Activated T-cell treated with anti-CD3 and anti-CD28 coated beads for 24 hours (primary cell): Measurements from ENCODE around the gene CHST15.

Source experiments
- DNase-seq: peaks from one replicate; pipeline ENCODE4 v3.0.0-alpha.2; 2020; ENCODE audit warnings: low read depth

The CHST15 gene, protein sequence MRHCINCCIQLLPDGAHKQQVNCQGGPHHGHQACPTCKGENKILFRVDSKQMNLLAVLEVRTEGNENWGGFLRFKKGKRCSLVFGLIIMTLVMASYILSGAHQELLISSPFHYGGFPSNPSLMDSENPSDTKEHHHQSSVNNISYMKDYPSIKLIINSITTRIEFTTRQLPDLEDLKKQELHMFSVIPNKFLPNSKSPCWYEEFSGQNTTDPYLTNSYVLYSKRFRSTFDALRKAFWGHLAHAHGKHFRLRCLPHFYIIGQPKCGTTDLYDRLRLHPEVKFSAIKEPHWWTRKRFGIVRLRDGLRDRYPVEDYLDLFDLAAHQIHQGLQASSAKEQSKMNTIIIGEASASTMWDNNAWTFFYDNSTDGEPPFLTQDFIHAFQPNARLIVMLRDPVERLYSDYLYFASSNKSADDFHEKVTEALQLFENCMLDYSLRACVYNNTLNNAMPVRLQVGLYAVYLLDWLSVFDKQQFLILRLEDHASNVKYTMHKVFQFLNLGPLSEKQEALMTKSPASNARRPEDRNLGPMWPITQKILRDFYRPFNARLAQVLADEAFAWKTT

DNA sequence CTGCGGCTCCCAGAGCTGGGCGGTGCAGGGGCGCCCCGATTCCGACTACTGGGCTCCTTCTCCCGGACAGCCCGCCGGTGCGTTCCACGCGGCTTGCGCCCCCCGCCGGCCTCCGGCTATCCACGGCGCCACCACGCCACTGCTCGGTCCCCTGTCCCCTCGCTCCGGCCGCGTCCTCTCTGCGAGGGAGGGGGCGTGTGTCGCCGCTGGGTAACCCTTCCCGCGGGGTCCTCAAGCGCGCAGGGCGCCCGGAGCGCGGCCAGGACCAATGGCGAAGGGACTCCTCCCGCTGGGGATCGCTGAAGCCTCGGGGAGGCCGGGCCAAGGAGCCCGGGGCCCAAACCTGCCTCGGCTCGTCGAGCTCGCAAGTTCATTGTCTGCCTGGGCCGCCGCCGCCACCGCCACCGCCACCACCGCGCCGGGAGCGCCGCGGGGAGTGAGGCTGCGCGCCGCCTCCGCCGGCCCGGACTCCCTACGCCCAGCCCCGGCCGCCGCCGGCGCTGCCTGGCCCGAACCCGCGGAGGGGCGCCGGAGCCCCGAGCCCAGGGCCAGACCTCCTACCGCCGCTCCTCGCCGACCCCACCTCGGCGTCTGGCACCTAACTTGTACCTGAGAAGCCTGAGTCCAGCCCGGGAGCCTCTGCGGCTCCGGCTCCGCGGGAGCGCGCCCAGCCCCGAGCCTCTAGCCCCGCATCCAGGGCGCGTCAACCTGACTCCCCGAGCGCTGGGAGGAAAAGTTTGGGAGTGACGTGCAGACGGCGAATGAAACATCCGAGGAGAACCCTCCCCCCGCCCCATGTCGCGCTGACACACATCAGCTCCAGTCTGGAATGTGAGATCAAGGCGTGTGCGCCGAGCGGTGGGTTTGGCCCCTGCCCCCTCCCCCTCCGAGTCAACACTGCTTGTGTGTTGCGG, at the start of gene CHST15:
Gene CHST15, minus strand, starts transcription at position 739 of the 914 bp plus-strand sequence. CDS start 47,386 bp downstream, outside the sequence.
- no peak for DNase-seq

DNA sequence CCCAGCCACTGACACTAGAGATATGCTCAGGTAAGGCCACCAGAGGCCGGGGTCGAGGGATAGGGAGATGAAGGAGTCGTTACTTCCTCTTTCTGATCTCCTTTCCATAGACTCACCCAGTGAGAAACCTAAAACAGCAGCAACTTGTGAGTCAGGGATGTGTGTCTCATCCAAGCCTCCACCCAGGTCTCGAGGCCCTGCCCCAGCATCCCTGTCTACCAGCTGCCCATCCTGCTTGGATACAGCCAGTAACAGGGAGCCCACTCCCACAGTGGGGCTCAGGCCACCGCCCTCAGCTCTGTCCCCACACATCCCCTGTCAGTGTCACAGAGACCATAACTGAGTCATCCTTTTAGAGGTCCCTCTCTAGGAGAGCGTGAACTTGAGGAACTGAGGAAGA, 49.6 kb upstream of the CHST15 start:
- DNase-seq, result no peak

DNA sequence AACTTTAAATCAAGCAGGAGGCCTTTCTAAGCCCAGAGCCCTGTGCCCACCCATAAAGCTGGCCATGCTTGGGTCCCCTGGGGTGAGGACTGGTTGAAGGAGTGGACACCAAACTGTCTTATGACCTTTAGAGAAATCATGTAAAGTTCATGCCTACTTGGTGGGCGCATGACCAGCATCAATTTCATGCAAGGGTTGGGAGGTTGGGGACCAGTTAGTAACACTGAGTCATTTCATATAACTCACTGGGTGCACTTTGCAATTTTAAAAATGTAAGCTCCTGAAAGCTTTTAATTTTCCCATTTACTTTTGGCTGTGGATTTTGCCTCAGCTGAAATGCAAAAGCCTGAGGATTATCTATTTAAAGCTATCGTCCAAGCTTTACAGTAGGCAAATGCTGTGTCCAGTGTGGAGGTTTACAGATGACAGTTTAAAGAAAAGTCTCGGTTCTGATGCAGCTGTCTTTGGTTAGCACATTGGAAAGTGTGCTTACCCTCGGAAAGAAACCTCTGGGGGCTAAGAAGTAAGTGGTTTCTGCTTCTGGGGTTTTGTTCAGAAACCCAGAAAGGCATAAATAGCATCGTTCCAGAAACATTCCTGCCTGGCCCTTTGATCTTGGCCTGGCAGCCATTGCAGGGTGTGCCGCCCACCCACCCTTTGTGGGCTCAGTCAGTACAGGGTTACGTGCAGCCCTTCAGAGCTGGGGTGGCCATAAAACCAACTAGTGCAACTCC, 48.8 kb upstream of the CHST15 start:
- no peak for DNase-seq

DNA sequence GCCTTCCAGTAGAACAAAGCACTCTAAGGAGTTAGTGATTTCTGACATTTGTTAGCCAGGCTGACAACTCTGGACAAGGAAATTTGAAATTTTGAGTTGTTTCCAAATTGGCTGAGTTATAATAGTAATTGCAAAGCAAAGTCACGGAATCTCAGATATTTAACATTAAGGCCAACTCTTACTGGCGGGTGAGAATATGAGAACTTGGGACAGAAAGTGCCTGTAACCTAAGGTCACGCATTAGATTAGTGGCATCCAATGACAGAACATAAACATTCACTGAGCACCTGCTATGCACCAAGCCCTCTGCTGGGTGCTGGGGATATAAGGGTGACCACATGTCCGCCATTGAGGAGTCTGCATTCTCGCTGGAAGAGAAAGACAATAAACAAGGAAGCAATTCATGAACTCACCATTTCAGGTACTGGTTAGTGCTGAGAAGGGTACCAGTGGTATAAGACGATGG, 45.5 kb upstream of the CHST15 start:
- DNase-seq, result no peak

DNA sequence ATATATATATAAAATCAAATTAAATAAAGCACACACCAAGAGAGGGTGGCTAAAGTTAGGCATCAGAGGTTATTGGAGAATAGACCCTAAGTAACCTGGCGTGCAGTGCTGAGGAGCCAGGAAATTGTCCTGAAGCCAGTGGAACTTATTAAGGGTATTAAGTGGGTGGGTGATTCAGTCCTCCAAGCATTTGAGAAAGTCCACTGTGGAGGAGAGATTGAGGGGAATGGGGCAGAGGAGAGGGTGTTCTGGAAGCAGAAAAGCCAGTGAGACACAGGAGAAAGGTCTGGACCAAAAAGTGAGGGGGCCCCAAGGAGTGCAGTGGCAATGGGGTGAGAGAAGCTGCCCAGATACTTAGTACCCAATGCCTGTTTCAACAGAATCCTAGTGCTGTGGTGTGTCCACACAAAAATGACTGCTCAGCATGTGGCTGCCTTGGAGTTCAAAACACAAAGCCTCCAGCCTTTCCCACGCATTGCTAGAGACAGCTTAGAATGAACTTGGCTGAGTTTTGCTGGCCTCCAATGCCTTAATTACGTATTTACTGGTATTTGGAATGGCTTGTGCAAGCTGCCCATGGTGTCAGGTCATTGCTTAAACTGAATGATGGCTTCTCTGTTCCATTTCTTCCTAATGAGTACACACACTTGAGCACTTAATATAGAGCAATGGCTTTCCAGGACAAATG, 44.9 kb upstream of the CHST15 start:
- DNase-seq, result no peak

DNA sequence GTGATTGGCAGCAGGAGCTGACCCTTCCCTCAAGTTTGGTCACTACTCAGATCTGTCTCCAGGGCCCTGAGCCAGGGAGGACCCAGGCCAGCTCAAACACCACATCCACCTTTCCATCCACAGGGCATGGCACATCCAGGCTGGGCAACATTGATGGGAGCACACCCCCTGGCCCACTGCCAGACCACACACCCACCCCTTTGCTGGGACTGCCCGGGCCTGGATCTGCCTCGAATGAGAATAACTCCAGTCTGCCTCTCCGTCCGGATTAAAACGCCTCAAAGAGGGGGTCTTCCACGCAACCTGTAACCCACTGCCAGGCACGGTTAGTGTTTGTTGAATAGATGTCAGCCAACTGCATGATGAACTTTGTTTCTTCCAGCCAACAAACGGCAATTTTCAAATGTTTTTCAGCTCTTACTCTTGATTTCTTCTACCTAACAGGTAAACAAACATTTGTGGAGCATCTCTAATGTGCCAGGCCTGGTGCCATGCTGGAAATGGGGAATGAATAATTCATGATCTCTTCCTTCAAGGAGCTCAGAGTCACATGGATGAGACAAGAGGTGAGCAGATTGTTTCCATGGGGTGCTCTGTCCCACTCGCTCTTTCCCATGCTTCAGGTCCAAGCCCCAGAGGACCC, 41.0 kb upstream of the CHST15 start:
- no peak for DNase-seq

DNA sequence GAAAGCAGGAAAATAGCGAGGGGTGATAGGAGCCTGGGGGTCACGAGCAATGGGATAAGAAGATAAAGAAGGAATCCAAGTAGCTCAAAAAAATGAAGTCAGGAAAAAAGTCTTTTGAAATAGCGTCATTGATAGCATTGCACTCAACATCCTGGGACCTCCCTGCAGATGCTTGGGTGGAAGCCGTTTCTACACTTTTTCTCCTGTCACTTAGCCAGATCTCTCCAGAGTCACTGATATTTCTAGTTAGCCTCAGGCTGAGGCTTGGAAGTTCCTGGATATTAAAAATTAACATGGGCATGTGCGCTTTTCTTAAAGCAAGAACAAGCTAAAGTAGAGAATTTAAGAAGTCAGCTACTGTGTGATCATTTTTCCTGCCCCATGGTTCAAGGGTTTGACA, 39.5 kb upstream of the CHST15 start:
- DNase-seq, result no peak

DNA sequence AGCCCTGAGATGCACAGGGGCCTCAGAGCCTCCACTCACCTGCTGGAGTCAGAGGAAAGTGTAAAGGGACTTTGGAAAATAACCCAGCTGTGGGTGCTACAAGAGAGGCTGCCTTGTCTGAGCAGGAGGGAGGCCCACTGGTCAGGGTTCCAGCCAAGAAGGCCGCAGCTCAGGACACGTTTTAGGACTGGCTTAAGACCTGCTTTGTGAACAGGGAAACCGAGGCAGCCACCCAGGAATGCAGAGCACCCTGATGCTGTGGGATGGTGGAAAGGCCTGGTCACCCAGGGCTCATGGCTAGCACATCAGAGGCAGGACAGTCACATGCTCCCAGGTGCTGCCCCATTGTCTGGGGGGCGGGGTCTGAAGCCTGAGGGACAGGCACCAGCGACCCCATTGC, 38.9 kb upstream of the CHST15 start:
- no peak for DNase-seq

DNA sequence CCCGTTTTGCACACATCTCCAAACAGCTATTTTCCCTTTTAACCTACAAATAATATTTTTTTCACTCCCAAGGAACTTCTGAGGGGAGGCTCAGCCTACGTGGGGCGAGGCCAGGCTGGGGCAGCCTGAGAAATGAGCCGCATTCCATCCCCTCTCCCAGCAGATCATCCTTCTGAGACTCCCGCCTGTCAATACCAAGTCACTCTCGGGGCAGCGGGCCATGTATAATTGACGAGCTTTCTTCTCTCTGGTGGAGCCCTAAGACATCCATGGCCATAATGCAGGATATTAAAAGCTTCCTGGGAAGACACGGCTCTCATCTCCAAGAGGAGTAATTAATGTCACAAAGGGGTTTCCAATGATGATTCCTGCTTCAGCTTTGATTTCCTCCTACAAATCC, 37.8 kb upstream of the CHST15 start:
- DNase-seq, result no peak

DNA sequence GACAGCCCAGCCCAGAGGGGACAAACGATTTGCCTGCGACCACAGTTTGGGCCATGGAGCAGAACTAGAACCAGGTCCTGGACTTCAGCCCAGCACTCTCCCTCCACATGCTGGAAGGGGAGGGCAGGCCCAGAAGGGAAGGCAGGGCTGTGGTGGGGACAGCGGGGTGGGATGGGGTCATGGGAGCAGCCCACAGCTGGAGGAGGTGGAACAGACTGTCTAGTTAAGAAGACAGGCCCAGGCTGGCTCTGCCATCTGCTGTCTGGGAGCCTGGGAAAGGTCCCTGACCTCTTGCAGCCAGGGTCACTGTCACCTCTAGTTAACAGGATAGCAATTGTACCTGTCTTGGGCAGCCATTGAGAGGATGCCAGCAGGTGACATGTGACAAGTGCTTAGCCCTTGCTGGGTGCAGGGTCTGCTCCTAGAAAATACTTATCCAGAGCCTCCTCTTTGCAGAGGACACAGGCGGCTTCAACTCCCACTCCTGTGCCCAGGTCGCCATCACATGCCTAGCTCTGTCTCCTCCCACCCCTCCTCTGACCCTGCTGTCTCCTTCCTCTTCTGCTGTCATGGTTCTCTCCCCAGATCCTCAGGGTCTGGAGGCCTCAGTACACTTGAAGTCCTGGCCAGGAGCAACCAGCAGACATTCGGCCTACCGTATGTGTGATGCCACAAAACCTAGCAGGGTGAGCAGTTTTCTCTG, 37.0 kb upstream of the CHST15 start:
- DNase-seq, result no peak

DNA sequence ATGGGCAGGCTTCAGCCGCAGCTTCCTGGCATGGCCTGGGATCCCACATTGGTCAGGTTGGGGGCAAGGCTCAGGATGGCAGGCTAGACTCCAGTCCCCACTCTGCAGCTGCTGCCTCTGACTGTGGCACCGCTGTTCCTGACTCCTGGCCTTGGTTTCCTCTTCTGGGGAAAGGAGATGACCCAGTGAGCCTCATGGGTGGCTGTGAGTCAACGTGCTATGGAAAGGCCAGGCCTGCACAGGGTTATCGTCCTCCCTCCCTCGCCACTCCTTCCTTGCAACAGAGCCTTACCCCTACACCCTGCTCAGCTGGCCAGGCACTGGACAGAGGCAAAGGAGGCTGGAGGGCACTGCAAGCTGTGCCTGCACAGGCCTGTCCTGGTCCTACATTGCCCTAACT, 36.1 kb upstream of the CHST15 start:
- no peak for DNase-seq

DNA sequence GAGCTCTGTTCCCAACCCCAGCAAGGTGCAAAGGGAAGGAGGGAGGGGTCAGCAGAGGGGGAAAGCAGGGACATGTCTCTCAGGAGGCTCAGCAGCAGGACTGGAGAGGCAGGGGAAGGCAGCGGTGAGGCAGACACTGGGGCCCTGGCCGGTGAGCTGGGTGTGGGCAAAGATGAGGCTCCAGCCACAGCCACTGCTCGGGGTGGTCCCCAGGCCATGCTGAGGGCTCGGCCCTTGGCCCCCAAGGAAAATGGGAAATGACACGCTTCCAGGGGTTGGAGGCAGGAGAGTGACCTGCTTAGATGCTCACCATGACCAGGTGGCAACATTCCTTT, 35.4 kb upstream of the CHST15 start:
- no peak for DNase-seq

DNA sequence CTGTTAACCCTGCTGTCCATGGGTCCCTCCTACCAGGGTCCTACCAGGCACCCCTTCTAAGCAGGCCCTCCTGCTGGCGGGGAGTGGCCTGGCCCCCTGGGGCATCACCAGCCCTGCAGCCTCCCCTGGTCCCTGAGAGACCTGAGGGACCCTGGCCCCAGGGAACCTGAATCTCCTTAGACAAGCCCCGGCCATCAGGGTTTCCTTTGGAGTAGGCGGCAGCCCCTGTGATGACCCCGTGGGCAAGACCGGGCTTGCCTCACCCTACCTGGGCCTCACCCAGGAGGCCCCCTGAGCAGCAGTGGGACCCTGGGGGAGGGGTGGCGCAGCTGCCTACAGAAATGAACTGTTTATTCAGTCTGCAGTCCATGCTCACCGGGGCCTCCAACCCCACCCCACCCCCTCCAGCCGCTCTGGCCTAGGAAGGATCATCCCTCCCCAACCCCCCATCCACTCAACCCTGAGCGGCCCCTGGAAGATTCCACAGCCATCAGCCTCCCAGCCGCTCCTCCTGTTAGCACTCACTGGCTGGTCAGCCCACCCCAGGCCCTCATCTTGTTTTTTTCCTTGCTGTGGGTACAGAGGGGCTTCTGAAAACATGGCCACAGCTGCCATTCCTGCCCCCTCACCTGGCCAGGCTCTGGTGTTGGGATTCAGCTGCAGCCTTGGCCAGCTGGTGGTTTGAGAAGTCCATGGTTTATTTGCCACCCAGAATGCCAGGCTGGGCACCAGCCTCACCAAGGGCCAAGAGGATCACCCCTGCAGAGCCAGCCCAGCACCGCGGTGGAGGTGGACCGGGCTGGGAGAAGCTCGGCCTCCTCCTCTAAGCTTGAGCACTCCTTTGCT, 34.8 kb upstream of the CHST15 start:
- no peak for DNase-seq

DNA sequence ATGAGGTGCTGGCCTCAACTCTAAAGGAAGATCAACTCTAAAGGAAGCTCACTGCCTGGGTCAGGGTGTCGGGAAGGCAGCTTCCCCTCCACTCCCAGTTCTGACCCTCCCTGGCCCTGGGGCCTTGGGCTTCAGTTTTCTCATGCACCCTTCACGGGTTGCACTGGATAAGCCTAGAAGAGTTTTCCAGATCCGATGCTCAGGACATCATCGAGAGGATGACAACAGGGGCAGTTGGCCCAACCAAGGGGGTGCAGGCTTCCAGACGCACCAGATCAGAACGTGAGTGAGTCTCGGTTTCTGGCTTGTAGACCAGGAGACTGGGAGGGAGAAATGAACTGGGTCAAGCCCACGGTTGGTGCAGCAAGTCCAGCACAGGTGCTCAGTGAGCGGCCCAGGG, 34.2 kb upstream of the CHST15 start:
- DNase-seq, result no peak

DNA sequence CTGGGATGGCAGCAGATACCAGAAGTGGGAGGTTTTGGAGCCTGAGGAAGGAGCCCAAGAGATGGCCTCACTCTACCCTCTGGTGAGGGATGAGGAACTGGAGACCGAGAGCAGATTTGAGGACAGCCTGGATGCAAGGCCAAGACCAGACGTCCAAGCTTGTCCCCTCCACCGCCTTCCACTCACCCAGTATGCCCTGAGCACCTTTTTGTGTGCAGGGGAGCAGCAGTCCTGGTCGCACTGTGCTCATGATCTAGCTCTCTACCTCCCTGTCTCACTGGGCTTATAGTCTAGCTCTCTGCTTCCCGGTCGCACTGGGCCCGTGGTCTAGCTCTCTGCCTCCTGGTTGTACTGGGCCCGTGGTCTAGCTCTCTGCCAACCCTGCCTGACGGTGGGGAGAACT, 33.6 kb upstream of the CHST15 start:
- DNase-seq, result no peak

DNA sequence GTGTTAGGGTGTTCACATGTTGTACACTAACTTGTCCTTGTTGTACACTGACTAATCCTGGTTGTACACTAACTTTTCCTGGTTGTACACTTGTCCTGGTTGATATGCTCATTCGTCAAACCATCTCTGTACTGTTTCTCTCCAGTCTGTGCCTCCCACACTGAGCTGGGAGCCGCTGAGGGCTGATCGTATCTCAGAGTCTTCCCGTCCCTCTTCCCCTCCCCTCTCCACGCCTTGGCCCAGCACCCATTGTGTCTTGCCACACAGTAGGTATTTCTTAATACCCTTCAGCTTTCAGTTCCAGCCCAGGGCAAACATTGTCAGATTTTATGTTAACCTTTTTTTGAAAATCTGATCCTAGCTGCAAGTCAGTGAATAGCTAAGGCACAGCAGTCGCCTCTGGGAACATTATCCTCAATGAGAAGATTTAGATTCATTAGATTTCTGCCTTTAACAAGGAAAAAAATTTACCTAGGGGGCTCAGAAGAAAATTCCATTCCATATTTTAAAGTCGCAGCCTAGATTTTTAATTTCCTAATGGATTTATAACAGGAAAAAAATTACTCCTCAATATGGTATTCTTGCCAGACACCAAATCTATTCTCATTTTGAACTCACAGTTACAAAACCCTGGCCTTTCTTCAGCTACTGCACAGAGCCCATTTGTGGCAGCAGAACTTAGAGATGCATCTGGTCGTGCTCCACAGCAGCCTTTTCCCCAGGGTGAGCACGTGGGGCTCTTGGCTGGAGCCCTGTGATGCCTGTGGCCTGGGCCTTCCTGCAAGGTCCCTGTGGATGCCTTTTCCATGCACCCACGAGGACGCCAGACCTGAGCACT, 33.0 kb upstream of the CHST15 start:
- DNase-seq, result no peak

DNA sequence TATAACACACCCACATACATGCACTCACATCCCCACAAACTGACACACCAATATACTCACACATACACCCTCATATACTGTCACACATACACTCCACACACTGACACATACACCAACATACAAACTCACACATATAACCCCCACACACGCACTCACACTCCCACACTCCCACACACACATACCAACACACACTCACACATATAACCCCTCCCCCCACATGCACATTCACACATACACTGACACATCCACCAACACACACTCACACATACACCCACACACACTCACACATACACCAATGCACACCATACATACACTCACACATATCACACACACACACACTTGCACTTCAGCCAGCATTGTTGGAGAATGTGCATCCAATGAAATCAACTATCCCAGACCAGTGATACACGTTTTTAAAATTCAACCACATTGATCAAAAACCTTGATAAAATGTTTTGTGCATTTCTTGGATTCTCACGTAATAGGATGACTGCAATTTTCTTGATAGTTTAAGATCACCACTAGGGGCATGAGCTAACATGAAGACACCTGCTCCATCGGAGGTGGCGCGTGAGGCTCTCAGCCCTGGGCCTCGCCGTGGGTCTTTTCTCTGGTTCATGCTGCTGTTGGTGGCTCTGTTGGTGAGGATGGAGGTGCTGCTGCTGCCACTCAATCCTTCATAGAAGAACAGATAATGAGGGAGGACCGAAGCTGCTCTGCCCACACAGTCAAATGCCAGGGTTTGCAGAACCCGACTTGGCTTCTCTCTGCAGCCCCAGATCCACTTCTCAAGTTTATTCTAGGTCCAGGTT, 32.1 kb upstream of the CHST15 start:
- DNase-seq, result no peak

DNA sequence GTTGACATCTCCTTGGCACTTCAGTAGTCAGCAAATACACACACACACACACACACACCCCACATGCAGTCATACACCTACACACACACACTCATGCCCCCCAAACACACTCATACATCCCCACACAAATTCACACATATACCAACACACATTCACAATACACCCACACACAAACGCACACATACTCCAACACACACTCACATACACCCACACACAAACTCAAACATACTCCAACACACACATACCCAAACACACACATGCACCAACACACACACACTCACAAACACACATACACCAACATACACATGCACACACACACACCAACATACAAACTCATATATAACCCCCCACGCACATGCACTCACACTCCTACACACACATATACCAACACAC, 31.4 kb upstream of the CHST15 start:
- DNase-seq, result no peak
